NCI-H82 (cell line): ENCODE measurements around the gene CAV2.
A peak's percentile ranks its signal among the peaks of the same experiment; 100 is the strongest.

Experiments used
- DNase-seq: peaks from one replicate; lab custom pipeline; 2025; lab: John Stamatoyannopoulos, UW

Gene CAV2

DNA sequence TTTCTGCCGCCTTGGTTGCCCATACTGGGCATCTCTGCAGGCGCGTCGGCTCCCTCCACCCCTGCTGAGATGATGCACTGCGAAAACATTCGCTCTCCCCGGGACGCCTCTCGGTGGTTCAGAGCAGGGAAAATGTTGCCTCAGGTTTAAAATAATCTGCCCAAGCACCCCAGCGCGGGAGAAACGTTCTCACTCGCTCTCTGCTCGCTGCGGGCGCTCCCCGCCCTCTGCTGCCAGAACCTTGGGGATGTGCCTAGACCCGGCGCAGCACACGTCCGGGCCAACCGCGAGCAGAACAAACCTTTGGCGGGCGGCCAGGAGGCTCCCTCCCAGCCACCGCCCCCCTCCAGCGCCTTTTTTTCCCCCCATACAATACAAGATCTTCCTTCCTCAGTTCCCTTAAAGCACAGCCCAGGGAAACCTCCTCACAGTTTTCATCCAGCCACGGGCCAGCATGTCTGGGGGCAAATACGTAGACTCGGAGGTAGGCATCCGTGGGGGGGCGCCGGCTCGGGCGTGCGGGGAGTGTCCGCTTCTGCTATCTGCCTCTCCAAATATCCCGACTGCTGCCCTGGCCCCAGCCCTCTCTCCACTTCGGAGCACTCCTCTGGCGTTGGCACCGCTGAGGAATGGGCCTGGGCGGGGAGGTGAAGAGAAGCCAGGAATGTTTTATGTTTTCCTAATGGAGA, 25.2 kb downstream of the CAV2 start, which contains the start of gene CAV1:
CAV1 (plus strand) TSS at position 428 of the 689 bp plus-strand sequence; CDS start at position 455, 27 bp downstream.
- peak; percentile 22 for DNase-seq

- DNase-seq: no peak
These were observed 25.9 kb downstream of the CAV2 start for GRCh38 chr7:116525298-116525912.

DNA sequence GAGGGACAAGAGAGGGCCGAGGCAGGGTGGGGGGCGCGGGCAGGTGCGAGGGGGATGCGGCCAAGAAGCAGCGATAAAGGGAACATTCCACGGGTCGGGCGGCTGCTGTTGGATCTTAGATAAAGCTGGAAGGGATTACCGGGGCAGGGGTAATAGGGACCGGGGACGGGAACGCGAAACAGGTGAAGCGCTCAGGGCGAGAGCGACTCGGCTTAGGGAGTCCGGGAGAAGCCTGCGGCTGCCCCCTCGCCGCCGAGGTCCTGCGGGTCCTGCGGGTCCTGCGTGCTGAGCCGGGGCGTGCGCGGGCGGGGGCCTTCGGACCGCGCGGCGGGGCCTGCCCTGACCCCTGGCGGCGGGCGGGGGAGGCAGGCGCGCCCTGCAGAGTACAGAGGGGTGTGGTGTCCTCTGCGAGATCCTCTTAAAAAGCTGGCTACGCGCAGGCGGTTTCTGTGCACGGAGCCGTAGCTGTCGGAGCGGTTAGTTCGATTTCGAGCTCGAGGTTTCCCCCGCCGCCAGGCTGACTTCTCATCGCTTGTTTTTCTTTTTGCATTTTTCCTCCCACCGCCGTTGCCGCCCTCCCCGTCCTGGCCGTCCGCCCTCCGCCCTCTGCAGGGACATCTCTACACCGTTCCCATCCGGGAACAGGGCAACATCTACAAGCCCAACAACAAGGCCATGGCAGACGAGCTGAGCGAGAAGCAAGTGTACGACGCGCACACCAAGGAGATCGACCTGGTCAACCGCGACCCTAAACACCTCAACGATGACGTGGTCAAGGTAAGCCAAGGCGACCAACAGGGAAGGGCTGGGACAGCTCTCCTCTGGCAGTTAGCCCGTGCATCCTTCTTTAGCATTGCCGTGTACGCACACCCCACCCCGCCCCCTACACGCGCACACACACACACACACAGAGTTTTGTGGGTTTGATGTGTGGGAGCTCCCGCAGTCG, 26.6 kb downstream of the CAV2 start:
- DNase-seq: peak; percentile 77

GRCh38 chr7:116526897-116527296, 27.4 kb downstream of the CAV2 start:
- DNase-seq: no peak

DNA sequence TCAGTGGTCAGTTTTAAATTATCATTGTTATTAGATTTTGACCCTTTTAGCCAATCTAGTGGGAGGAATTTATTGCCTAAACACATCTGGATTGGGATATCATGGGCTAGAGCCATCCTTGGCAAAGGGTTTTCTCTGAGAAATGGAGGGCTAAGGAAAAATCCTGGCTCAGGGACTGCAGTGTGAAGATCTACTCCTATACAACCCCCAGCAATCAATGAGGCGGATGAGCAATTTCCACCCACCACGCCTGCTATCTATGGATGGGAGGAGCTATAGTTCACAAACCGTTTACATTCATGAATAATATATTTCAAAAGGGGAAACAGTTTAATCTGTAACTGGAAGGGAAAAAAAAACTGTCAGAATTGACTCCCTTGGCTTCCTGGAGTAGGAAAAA, 28.0 kb downstream of the CAV2 start:
- no peak for DNase-seq

GRCh38 chr7:116528008-116528789, 28.7 kb downstream of the CAV2 start:
- no peak for DNase-seq

- DNase-seq: no peak
These were observed 29.7 kb downstream of the CAV2 start for GRCh38 chr7:116529250-116529649.

DNA sequence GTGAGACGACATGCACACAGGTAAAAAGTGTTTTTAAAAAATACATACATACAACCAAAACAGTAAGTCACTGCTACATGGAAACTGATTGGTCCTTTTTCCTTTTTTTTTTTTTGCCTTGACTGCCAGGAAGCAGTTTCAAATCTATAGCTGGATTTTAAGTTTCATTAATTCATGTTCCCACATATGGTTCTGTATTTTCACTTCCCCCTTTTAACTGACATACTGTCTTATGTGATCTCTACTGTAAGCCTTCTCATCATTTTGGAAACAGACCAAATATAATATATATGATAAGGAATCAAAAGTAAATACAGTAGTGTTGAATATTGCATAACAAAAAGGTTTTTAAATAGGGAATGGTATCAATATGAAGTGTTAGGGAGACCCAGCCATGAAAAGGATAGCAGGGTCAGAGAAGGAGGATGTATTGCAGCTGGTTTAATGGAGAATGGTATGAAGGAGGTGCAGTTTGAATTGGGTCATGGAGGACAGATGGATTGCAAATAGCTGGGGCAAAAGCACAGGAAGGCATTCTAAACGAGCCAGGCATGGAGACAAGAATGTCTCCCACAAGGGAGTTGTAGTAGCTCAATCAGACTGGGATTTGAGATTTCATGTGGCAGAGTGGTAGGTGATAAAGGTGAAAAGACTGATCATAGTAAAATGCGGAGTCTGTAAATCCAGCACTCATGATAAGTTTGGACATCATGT, 30.7 kb downstream of the CAV2 start:
- no peak for DNase-seq

DNA sequence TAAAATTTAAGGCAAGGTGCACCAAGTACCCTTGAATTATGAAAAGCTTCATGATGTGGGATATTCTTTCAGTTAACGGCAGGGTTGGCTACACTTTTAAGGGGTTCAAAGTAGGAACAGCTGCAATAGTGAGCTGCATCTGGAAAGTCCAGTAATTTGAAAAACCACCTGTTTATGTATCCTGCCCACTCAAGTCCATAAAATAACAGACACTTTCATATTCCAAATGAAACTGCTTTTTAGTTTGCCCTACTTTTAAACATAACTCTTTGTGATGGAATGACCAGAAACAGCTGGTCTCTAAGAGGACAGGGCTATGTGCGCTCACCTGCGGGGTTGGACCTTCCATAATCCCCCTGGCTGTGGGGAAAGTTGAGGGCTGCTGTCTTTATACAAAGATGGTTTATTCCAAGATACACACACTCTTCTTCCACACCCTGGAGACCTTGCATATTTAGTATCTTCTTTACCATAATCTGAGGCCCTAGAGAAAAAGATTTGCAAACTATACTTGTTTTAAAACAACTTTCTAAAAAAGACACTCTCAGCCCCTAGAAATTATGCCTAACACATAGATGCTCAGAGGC, 32.7 kb downstream of the CAV2 start:
- no peak for DNase-seq

DNA sequence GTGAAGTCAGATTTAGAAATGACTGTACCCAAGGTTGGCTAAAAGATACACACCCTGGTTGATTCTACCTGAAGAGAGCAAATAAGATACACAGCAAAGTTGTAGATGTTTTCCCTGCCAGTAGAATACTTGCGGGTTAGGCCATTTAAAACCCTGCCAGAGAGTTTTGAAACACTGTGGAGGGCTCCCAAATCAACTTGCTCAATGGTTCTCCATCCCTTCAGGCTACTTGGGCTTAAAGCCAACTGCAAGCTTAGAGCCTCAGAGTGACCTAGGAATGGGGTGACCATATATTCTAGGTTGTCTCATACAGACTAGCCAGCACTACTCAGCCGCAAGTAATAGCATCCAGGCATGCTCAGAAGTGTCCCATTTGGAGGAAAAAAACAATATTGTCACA, 35.3 kb downstream of the CAV2 start:
- DNase-seq: no peak

GRCh38 chr7:116535416-116535815, 35.9 kb downstream of the CAV2 start:
- DNase-seq: no peak

DNA sequence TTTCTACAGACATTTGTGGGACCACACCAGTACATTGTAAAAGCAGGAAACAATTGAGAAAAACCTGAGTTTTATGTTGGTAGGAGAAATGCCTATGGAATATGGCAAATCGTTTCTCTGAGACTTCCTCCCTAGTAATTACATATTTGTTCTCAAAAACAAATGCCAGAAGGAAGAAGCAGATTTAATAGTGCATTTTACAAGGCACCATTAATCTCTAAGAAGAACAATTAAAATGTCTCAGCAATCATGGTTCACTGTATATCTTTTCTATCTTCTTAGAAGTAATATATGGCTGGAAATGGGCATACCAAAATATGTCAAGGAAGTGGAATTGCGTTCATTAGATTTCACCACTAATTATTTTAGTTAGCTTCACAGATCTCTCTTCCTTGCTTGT, 38.6 kb downstream of the CAV2 start:
- DNase-seq: no peak

DNA sequence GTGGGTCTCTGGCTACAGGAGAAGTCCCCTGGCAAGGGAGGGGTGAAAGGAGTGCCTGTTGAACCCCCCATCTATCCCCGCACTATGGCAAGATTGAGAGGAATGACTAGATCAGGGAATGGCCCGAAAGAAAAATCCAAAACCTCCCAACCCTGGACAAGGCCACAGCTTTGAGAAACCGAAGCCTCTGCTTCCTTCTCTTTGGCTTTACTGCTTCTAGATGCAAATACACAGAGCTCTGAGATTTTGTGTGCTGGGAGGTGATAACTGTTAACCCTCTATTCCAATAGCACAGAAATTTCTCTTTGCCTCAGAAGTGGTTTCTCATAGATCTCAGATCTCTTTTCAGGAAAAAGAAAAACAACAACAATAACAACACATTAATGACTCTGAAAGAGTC, 40.3 kb downstream of the CAV2 start:
- no peak for DNase-seq

GRCh38 chr7:116540743-116541142, 41.2 kb downstream of the CAV2 start:
- DNase-seq: no peak

GRCh38 chr7:116541951-116542350, 42.4 kb downstream of the CAV2 start:
- DNase-seq: no peak

DNA sequence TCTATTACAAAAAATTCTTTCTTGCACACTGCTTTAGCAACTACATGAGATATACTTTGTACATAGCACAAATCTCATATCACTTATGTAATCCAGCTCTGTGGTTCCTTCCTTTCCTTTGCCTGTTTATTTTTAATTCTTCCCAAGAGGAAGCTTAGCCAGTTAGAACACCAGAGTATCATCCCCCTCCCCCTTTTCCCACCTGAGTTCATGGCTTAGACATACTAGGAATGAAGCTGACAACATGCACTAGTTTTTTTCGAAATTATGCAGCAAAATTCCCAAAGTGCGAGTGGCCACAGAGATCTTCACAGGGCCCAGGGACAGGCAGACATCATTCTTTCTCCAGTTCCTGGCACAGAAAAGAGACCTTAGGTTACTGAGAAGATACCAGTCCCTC, 43.1 kb downstream of the CAV2 start:
- DNase-seq: no peak

DNA sequence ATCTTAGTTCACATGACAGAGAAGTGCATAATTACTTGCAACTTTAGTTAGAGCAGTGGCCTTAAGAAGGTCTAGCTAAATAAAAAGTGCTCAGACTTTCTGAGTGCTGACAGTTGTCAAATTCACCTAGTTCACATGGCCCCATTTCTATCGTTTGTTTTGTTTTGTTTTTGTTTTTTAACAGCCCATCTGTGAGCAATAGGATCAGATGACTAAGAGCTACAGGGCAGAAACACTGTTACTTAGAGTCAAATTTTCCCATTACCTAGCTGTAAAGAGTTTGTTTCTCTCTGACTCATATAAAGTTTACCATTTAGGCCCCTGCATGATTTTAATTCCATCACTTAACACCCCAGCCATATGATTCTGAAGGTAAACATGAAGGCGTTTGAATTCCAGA, 44.1 kb downstream of the CAV2 start:
- no peak for DNase-seq

DNA sequence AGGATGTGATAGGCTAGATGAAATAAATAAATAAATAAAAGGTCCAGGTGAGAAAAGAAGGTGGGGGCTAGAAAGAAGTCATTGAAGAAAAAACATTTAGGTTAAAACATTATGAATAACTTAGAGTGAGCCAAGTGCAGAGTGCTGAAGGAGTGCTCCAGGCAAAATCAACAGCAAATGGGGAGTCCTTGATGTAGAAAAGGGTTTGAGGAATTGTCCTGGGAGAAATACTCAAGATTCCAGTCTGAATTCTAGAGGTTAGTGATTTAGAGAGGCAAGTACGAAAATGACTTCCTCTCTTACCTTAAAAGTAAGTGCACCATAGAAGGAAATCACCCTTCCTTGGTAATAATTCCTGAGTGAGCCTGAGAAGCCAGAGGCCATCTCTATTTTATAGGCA, 44.9 kb downstream of the CAV2 start:
- DNase-seq: no peak

DNA sequence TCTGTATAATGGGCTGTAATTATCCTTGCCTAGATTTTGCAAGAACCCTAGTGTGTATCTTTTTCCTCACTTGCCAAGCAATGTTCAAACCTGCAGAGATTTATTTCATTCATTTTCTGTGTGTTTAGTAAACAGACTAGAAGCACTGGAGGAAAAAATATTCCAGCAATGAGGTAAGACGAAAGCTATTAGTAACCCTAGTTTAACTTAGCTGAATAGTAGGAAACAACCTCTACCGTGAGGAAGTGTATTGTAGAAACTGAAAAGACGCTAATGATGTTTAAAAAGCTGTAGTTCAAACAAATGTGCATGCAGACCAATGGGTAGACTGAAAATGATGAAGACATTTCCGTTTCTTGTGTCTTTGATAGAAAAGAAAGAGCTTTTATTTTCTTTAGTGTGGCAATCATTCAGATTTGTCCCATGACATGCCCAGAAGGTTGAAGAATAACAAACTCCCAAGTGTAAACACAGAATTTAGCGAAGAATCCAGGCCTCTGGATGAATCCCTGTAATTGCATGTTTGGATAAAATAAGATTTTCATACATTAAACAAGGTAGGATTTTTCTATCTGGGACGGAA, 46.0 kb downstream of the CAV2 start:
- DNase-seq: no peak

GRCh38 chr7:116546054-116546453, 46.5 kb downstream of the CAV2 start:
- no peak for DNase-seq

- DNase-seq: no peak
These were observed 47.4 kb downstream of the CAV2 start for GRCh38 chr7:116546916-116547315.
